Liver (tissue), 9 donors: ENCODE data around the gene LRIF1. TPM values are rescaled to one million over a fixed set of nuclear protein-coding genes. Genes with fewer than 3 reads are reported as not detected.
"Not testable (repeated sequence)": the region's sequence is repeated elsewhere in the genome, so short reads cannot be mapped to it uniquely, and the experiment has no call there.

Experiments
- DNase-seq: peaks from one replicate; pipeline ENCODE4 v3.0.0-alpha.2; 2017; ENCODE audit warnings: low spot score
- H3K27ac ChIP-seq, 2 donors: one replicate each; pipeline ENCODE4 v1.7.0; 2013; ENCODE audit warnings: inconsistent platforms in 2 of 2, low read length in 2 of 2, control low read depth in 1 of 2, low read depth in 1 of 2, mild to moderate bottlenecking in 1 of 2
- H3K27me3 ChIP-seq, 4 donors: one replicate each; pipeline versions ENCODE4 v1.6.1 to v1.7.0; 2013; ENCODE audit warnings: low read length in 3 of 4, inconsistent platforms in 1 of 4, mild to moderate bottlenecking in 1 of 4, moderate library complexity in 1 of 4; ENCODE audit not compliant: control insufficient read depth in 4 of 4, insufficient read depth in 4 of 4
- H3K36me3 ChIP-seq, 4 donors: one replicate each; pipeline versions ENCODE4 v1.6.1 to v1.7.0; 2013; ENCODE audit warnings: low read length in 3 of 4, mild to moderate bottlenecking in 3 of 4, low read depth in 1 of 4, moderate library complexity in 1 of 4; ENCODE audit not compliant: control insufficient read depth in 4 of 4, insufficient read depth in 3 of 4
- H3K4me1 ChIP-seq, 4 donors: one replicate each; pipeline versions ENCODE4 v1.6.1 to v1.7.0; 2013; ENCODE audit warnings: low read length in 3 of 4, mild to moderate bottlenecking in 3 of 4, moderate library complexity in 1 of 4; ENCODE audit not compliant: control insufficient read depth in 4 of 4, insufficient read depth in 4 of 4
- H3K4me3 ChIP-seq, 3 donors: one replicate each; pipeline versions ENCODE4 v1.6.1 to v1.7.0; 2013; ENCODE audit warnings: low read length in 3 of 3, control low read depth in 1 of 3, low read depth in 1 of 3, mild to moderate bottlenecking in 1 of 3
- H3K9ac ChIP-seq, 2 donors: one replicate each; pipeline ENCODE4 v1.7.0; 2013; ENCODE audit warnings: low read length in 2 of 2, mild to moderate bottlenecking in 2 of 2, moderate library complexity in 2 of 2, control low read depth in 1 of 2, low read depth in 1 of 2
- H3K9me3 ChIP-seq, 4 donors: one replicate each; pipeline versions ENCODE4 v1.6.1 to v1.7.0; 2013; ENCODE audit warnings: low read length in 3 of 4; ENCODE audit not compliant: control insufficient read depth in 4 of 4
- ATF3 ChIP-seq: IDR thresholded peaks from 2 replicates; pipeline ENCODE4 v1.6.1; 2016; ENCODE audit warnings: antibody characterized with exemption
- CTCF ChIP-seq: fragments of 150-350 bp; IDR thresholded peaks from 2 replicates; pipeline ENCODE4 v1.5.1; 2017; ENCODE audit warnings: improper control_type of control experiment, low read depth, low read length; ENCODE audit not compliant: missing input control
- EGR1 ChIP-seq, 2 donors: IDR thresholded peaks; 2 replicates each; pipeline ENCODE4 v1.6.1; 2016 to 2018; ENCODE audit warnings: antibody characterized with exemption in 2 of 2, low read depth in 2 of 2
- FOXA1 ChIP-seq: IDR thresholded peaks from 2 replicates; pipeline ENCODE4 v1.6.1; 2016; ENCODE audit warnings: antibody characterized with exemption
- FOXA2 ChIP-seq: IDR thresholded peaks from 2 replicates; pipeline ENCODE4 v1.6.1; 2016; ENCODE audit warnings: antibody characterized with exemption
- GABPA ChIP-seq, 2 donors: IDR thresholded peaks in 1 of 2; conservative IDR thresholded peaks in 1 of 2; 2 replicates each; pipeline ENCODE4 v1.6.1; 2016; ENCODE audit warnings: antibody characterized with exemption in 2 of 2, mild to moderate bottlenecking in 1 of 2, moderate library complexity in 1 of 2
- HNF4A ChIP-seq, 2 donors: conservative IDR thresholded peaks; 2 replicates each; pipeline ENCODE4 v1.6.1; 2016; ENCODE audit warnings: antibody characterized with exemption in 2 of 2, mild to moderate bottlenecking in 2 of 2
- JUND ChIP-seq, 2 donors: IDR thresholded peaks; 2 replicates each; pipeline ENCODE4 v1.6.1; 2016; ENCODE audit warnings: antibody characterized with exemption in 2 of 2
- MAX ChIP-seq: IDR thresholded peaks from 2 replicates; pipeline ENCODE4 v1.6.1; 2016; ENCODE audit warnings: antibody characterized with exemption
- NR2F2 ChIP-seq: IDR thresholded peaks from 2 replicates; pipeline ENCODE4 v1.6.1; 2016; ENCODE audit warnings: antibody characterized with exemption
- RAD21 ChIP-seq, 2 donors: IDR thresholded peaks; 2 replicates each; pipeline ENCODE4 v1.6.1; 2016; ENCODE audit warnings: antibody characterized with exemption in 2 of 2, mild to moderate bottlenecking in 2 of 2
- REST ChIP-seq: IDR thresholded peaks from 2 replicates; pipeline ENCODE4 v1.6.1; 2016; ENCODE audit warnings: antibody characterized with exemption, mild to moderate bottlenecking
- RXRA ChIP-seq, 2 donors: IDR thresholded peaks; 2 replicates each; pipeline ENCODE4 v1.6.1; 2017 to 2018; ENCODE audit warnings: antibody characterized with exemption in 2 of 2, mild to moderate bottlenecking in 1 of 2
- SP1 ChIP-seq: IDR thresholded peaks from 2 replicates; pipeline ENCODE4 v1.6.1; 2018; ENCODE audit warnings: antibody characterized with exemption, mild to moderate bottlenecking
- TAF1 ChIP-seq: conservative IDR thresholded peaks from 2 replicates; pipeline ENCODE4 v1.6.1; 2016; ENCODE audit warnings: antibody characterized with exemption, mild to moderate bottlenecking
- YY1 ChIP-seq: IDR thresholded peaks from 2 replicates; pipeline ENCODE4 v1.6.1; 2016; ENCODE audit warnings: antibody characterized with exemption, mild to moderate bottlenecking
- ZBTB33 ChIP-seq: IDR thresholded peaks from 2 replicates; pipeline ENCODE4 v1.6.1; 2016; ENCODE audit warnings: antibody characterized with exemption
- WGBS: extraction: QIAGEN DNeasy Blood & Tissue Kit; methylation state at CpG from one replicate; pipeline ENCODE4 v1.1.7; 2013; 5-methylcytosine and 5-hydroxymethylcytosine counted together
- polyA plus RNA-seq, 2 donors: library from polyadenylated mRNA; stranded (reverse) in 1 of 2; unstranded in 1 of 2; fragments of 200-250 nt in 1 of 2; fragments of >200 nt in 1 of 2; fragmentation: Nextera tagmentation in 1 of 2; extraction: Ambion mirVana in 1 of 2; gene quantifications; one replicate each; pipeline versions ENCODE4 v1.2.1 to v1.2.3, GENCODE V29; 2013 to 2015
- total RNA-seq, 2 donors: library from RNA; depleted of rRNA; stranded (reverse); fragments of >200 nt; gene quantifications; one replicate each; pipeline ENCODE4 v1.2.3, GENCODE V29; 2014
- donor health status: healthy.
- donor health status: healthy.
- donor health status: healthy.
- donor health status: healthy.
- donor health status: healthy.

Gene LRIF1
- total and polyA plus RNA-seq, 4 donors: 3.9 to 7.1 (median 6.2) TPM

- Histone ChIP-seq H3K27ac (no peak overlapping the region), H3K4me1 (no peaks in the 10 kb centered on the region), H3K36me3 (no peaks in the 10 kb centered on the region), H3K4me3 (no peak overlapping the region), H3K9ac (no peak overlapping the region), H3K9me3 (peaks cover 0 to 11% (median 4%) of the 10 kb centered on the region in 4 donors), H3K27me3 (no peaks in the 10 kb centered on the region)
- no peak for TF ChIP-seq ATF3
- no peak for TF ChIP-seq YY1
- TF ChIP-seq EGR1 (IDR thresholded peaks at IDR 0.05; ENCODE audit: low read depth in 2 of 2): no peak
- no peak for TF ChIP-seq HNF4A (conservative IDR thresholded peaks at IDR 0.05)
- TF ChIP-seq MAX: no peak
- no peak for TF ChIP-seq GABPA (IDR thresholded peaks at IDR 0.05 in 1 of 2, conservative IDR thresholded peaks at IDR 0.05 in 1 of 2)
- no peak for TF ChIP-seq NR2F2
- TF ChIP-seq RAD21 (IDR thresholded peaks at IDR 0.05): no peak
- no peak for TF ChIP-seq ZBTB33
- no peak for TF ChIP-seq SP1
- no peak for TF ChIP-seq TAF1
- no peak for TF ChIP-seq JUND (IDR thresholded peaks at IDR 0.05)
- TF ChIP-seq FOXA2: no peak
- no peak for TF ChIP-seq RXRA (IDR thresholded peaks at IDR 0.05)
- no peak for TF ChIP-seq CTCF
- no peak for TF ChIP-seq FOXA1
- TF ChIP-seq REST: no peak
- DNase-seq: no peak
- WGBS: 86% methylated on average over 1 of the region's 1 CpG
Observed at GRCh38 chr1:110936567-110936966, 27.2 kb downstream of the LRIF1 start.

- not testable (repeated sequence) for H3K27me3 ChIP-seq, H3K27ac ChIP-seq, H3K9me3 ChIP-seq, DNase-seq, H3K36me3 ChIP-seq, H3K4me1 ChIP-seq, H3K9ac ChIP-seq, H3K4me3 ChIP-seq
- WGBS: 95% methylated on average over 3 of the region's 3 CpGs
Observed at GRCh38 chr1:110931097-110931496, 32.6 kb downstream of the LRIF1 start.
